Activated CD8-positive, alpha-beta memory T cell treated with anti-CD3 and anti-CD28 coated beads, Interleukin-2, amount 50 U/mL, for 4 hours (primary cell): ENCODE data around the gene RUNX1.
A peak's percentile ranks its signal among the peaks of the same experiment; 100 is the strongest.

Experiments
- DNase-seq: peaks from one replicate; pipeline ENCODE4 v3.0.0-alpha.2; 2020

RUNX1 gene

GRCh38 chr21:34991366-34991957, 57.6 kb downstream of the RUNX1 start:
- no peak for DNase-seq

- DNase-seq = no peak
These were observed 58.3 kb downstream of the RUNX1 start for GRCh38 chr21:34990842-34991241.

GRCh38 chr21:34989337-34990151, 59.6 kb downstream of the RUNX1 start:
- no peak for DNase-seq

GRCh38 chr21:34988625-34989024, 60.5 kb downstream of the RUNX1 start:
- DNase-seq = no peak

GRCh38 chr21:34988139-34988538, 61.0 kb downstream of the RUNX1 start:
- DNase-seq = no peak

GRCh38 chr21:34987501-34988072, 61.5 kb downstream of the RUNX1 start:
- no peak for DNase-seq

- peak; percentile 71 for DNase-seq
These were observed 62.3 kb downstream of the RUNX1 start for GRCh38 chr21:34986561-34987500.

- no peak for DNase-seq
These were observed 64.6 kb downstream of the RUNX1 start for GRCh38 chr21:34984356-34985058.

GRCh38 chr21:34983680-34984086, 65.4 kb downstream of the RUNX1 start:
- peak; percentile 69 for DNase-seq

- DNase-seq = no peak
These were observed 67.3 kb downstream of the RUNX1 start for GRCh38 chr21:34981791-34982190.

- DNase-seq = no peak
These were observed 68.5 kb downstream of the RUNX1 start for GRCh38 chr21:34980423-34981115.

- no peak for DNase-seq
These were observed 69.7 kb downstream of the RUNX1 start for GRCh38 chr21:34979383-34979782.

GRCh38 chr21:34977333-34977732, 71.8 kb downstream of the RUNX1 start:
- DNase-seq = no peak

- peak; percentile 30 for DNase-seq
These were observed 74.7 kb downstream of the RUNX1 start for GRCh38 chr21:34974162-34974981.

- DNase-seq = no peak
These were observed 75.4 kb downstream of the RUNX1 start for GRCh38 chr21:34973685-34974084.

- no peak for DNase-seq
These were observed 77.4 kb downstream of the RUNX1 start for GRCh38 chr21:34971656-34972055.

- DNase-seq = no peak
These were observed 78.5 kb downstream of the RUNX1 start for GRCh38 chr21:34970566-34970965.

GRCh38 chr21:34970167-34970500, 79.0 kb downstream of the RUNX1 start:
- DNase-seq = no peak

- DNase-seq = no peak
These were observed 79.5 kb downstream of the RUNX1 start for GRCh38 chr21:34969423-34970166.
